ENCODE results near the gene ADAMTS7. TPM values are rescaled to one million over a fixed set of nuclear protein-coding genes. Genes with fewer than 3 reads are reported as not detected.

Gene ADAMTS7
- polyA plus RNA-seq, 1 donor from 2014 or later = 31.5 TPM

- H3K36me3 ChIP-seq (ENCODE audit: insufficient read depth, low read length) = no peaks in the 10 kb centered on the region
- H3K9ac ChIP-seq (ENCODE audit: low read length) = no peak overlapping the region
- no peak overlapping the region for H2AFZ ChIP-seq (ENCODE audit: low read depth, low read length)
- H3K4me2 ChIP-seq (ENCODE audit: low read length) = no peak overlapping the region
- no peaks in the 10 kb centered on the region for H3F3A ChIP-seq (ENCODE audit: insufficient read depth, low read length, poor library complexity, severe bottlenecking)
- H3K9me3 ChIP-seq (ENCODE audit: low read length) = no peaks in the 10 kb centered on the region
- no peaks in the 10 kb centered on the region for H3K9me2 ChIP-seq (ENCODE audit: insufficient read depth, low read length)
- no peak overlapping the region for H3K4me3 ChIP-seq (ENCODE audit: low read length)
- no peaks in the 10 kb centered on the region for H4K20me1 ChIP-seq (ENCODE audit: insufficient read depth)
- TF ChIP-seq EP300 (conservative IDR thresholded peaks at IDR 0.05; ENCODE audit: poor library complexity, severe bottlenecking) (no peak), POLR2AphosphoS5 (IDR thresholded peaks at IDR 0.05) (no peak), EZH2 (IDR thresholded peaks at IDR 0.05; ENCODE audit: borderline replicate concordance, insufficient read depth, low read length, poor library complexity, severe bottlenecking) (no peak), REST (IDR thresholded peaks at IDR 0.05; ENCODE audit: borderline replicate concordance) (no peak), MXI1 (conservative IDR thresholded peaks at IDR 0.05; ENCODE audit: poor library complexity, severe bottlenecking) (no peak), RAD21 (conservative IDR thresholded peaks at IDR 0.05) (no peak), CTCF (IDR thresholded peaks at IDR 0.05; ENCODE audit: poor library complexity, severe bottlenecking) (no peak), SMC3 (conservative IDR thresholded peaks at IDR 0.05; ENCODE audit: poor library complexity) (no peak), TAF1 (IDR thresholded peaks at IDR 0.05; ENCODE audit: low read depth) (no peak)
- no peaks in the 10 kb centered on the region for H3K27me3 ChIP-seq (ENCODE audit: insufficient read depth, low read depth, low read length)
- H3K79me2 ChIP-seq (replicated peaks; ENCODE audit: insufficient read depth, low read length) = no peaks in the 10 kb centered on the region
- no peak overlapping the region for H3K27ac ChIP-seq (ENCODE audit: low read length)
These were observed 42.2 kb upstream of the ADAMTS7 start for GRCh38 chr15:78853500-78853899.

DNA sequence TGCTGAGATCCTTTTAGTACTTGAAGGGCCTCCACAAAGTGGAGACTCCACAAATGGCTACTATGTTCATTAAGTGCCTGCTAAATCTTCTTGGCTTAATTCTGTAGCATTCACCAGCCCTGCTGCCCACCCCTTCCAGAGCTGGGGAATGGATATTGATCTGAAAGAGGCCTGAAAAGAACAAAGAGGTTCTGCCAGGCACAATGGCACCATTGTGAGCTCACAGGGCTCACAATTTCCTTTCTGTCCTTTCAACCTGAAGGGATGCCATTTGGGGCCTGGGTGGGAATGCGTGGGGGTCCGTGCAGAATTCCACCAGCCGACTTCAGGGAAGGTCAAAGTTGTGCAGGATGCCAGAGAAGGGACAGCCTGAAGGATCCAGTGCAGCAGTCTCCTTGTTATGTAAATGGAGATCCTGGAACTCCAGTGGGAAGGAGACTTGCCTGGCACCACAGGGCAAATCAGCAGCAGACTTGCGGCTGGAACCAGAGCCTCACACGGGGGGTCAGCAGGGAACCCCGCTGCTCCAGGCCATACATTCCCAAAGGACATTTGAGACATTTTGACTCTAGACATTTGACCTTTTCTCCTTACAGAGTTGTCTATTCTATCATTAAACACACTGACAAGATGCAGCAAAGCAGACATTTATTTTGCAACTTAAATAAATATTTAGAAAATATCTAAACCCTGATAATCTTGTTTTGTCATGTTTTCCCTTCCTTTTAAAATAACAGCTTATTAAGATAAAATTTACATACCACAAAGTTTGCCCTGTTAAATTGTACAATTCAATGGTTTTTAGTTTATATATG lies 39.9 kb upstream of the ADAMTS7 start:
- Histone ChIP-seq H4K20me1 (ENCODE audit: insufficient read depth) (no peaks in the 10 kb centered on the region), H3K4me3 (ENCODE audit: low read length) (no peak overlapping the region), H3K36me3 (ENCODE audit: insufficient read depth, low read length) (no peaks in the 10 kb centered on the region), H3K79me2 (replicated peaks; ENCODE audit: insufficient read depth, low read length) (no peaks in the 10 kb centered on the region), H3K27me3 (ENCODE audit: insufficient read depth, low read depth, low read length) (no peaks in the 10 kb centered on the region), H3K27ac (ENCODE audit: low read length) (no peak overlapping the region), H3K9me2 (ENCODE audit: insufficient read depth, low read length) (no peaks in the 10 kb centered on the region), H3F3A (ENCODE audit: insufficient read depth, low read length, poor library complexity, severe bottlenecking) (no peaks in the 10 kb centered on the region), H3K4me2 (ENCODE audit: low read length) (no peak overlapping the region), H3K9me3 (ENCODE audit: low read length) (no peaks in the 10 kb centered on the region), H3K9ac (ENCODE audit: low read length) (no peak overlapping the region), H2AFZ (ENCODE audit: low read depth, low read length) (no peak overlapping the region)
- TF ChIP-seq EZH2 (IDR thresholded peaks at IDR 0.05; ENCODE audit: borderline replicate concordance, insufficient read depth, low read length, poor library complexity, severe bottlenecking) = no peak
- no peak for TF ChIP-seq REST (IDR thresholded peaks at IDR 0.05; ENCODE audit: borderline replicate concordance)
- no peak for TF ChIP-seq SMC3 (conservative IDR thresholded peaks at IDR 0.05; ENCODE audit: poor library complexity)
- no peak for TF ChIP-seq TAF1 (IDR thresholded peaks at IDR 0.05; ENCODE audit: low read depth)
- no peak for TF ChIP-seq EP300 (conservative IDR thresholded peaks at IDR 0.05; ENCODE audit: poor library complexity, severe bottlenecking)
- no peak for TF ChIP-seq RAD21 (conservative IDR thresholded peaks at IDR 0.05)
- TF ChIP-seq MXI1 (conservative IDR thresholded peaks at IDR 0.05; ENCODE audit: poor library complexity, severe bottlenecking) = no peak
- TF ChIP-seq POLR2AphosphoS5 (IDR thresholded peaks at IDR 0.05) = no peak
- no peak for TF ChIP-seq CTCF (IDR thresholded peaks at IDR 0.05; ENCODE audit: poor library complexity, severe bottlenecking)

Data from neural cell (in vitro differentiated cells).